Activated effector memory CD4-positive, alpha-beta T cell treated with anti-CD3 and anti-CD28 coated beads, Interleukin-2, amount 50 U/mL, for 16 hours (primary cell): ENCODE results near the gene SYT1.

Source experiments
- DNase-seq: peaks from one replicate; pipeline ENCODE4 v3.0.0-alpha.2; 2020

Gene SYT1

GRCh38 chr12:79236920-79237319 lies 372.3 kb downstream of the SYT1 start:
- no peak for DNase-seq

DNA sequence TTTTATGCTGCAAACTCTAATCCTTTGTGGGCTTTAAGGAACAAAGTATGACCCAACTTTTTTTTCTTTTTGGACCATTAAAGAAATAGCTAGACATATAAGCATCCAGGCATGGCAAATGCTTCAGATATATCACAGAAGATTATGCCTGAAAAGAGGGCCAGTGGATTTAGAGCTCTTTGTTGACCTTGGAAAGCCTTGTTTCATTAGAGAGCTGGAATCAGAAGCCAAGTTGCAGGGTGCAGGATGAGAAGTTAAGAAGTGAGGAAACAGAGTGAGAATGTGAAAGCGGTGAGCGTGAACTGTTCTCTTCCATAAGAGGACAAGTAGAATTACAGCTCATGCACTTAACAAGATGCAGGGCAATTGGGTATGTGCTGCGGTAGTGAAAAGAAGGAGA lies 373.7 kb downstream of the SYT1 start:
- DNase-seq = no peak

- DNase-seq = no peak
Observed at GRCh38 chr12:79247494-79247893, 382.9 kb downstream of the SYT1 start.

GRCh38 chr12:79250186-79250585 lies 385.6 kb downstream of the SYT1 start:
- no peak for DNase-seq

- no peak for DNase-seq
Observed at GRCh38 chr12:79250960-79251755, 386.6 kb downstream of the SYT1 start.

DNA sequence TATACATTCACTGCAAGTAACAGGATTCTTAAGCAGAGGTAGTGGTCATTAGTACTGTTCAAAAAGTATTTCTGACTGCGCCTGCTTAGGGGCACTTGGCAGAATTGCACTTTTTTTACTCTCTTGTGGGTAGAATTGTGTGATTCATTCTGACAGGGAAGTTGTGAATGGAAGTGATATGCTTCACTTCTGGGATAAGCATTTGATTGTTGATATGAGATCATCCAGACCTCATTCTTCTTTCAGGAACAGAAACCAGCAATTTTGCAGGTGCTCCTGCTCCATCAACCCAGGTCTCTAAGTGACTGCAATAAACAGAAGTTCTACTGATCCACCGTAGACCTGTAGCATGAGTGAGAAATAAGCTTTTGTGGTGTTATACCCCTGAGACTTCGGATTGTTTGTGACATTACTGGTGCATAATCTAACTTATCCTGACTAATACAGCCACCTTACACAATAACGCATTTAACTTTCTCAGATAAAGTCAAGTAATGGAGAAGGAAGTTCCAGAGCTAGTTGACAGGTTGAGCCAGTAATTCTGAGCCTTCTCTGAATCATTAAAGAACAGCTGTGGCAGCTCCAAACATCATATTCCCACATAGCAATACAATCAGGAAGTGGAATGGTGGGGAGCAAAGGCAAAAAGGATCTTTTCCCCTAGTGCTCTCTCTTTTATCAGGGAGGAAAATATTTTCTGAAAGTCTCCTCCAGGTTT lies 387.9 kb downstream of the SYT1 start:
- no peak for DNase-seq

DNA sequence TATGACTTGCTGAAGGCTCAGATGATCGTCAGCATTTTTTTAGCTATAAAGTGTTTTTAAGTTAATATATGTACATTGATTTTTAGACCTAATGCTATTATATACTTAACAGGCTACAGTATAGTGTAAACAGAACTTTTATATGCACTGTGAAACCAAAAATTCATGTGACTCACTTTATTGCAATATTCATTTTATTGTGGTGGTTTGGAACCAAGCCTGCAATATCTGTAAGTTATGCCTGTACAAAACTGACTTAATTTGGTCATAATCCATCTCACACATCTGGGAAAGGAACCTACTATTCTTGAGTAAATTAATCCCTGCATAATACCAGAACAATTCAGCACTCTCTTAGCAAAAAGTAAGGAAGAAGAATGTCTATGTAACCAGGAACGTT lies 390.7 kb downstream of the SYT1 start:
- DNase-seq = no peak

- DNase-seq = no peak
Observed at GRCh38 chr12:79260923-79261322, 396.3 kb downstream of the SYT1 start.

- DNase-seq = no peak
Observed at GRCh38 chr12:79262938-79263337, 398.4 kb downstream of the SYT1 start.

DNA sequence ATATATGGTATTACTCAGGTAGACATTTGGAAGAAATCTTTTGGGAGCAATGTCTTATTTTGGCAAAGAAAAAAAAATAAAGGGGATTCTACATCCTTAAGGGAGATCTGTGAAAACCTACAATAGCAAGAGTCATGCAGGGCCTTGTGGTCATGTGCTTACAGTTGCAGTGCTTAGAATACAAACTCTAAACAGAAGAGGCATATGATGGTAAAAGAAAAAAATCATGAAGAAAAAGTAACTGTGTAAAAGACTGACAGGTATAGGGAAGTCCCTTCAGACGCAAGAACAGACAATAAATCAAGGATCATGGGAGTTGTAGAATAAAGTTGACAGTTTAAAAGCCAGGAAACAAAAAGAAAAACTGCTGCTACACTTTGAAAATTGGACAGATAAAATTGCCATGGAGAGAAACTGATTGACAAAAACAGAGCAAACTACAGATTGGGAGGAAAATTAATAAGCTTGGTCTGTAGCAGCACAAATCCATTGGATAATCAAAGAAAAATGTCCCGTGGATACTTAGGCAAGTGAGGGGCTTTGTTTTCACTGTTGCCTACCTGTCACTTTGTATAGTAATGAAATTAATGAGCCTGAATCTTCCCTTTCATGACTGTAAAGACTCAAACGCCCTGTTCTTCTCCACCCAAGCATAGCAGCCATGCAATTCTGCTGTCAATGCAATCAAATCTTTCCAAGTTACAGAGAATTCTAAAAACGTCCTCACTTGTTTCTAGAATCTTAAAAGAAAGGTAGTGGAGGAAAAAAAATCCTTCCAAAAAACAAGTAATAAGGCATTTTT lies 402.0 kb downstream of the SYT1 start:
- no peak for DNase-seq

- DNase-seq = no peak
Observed at GRCh38 chr12:79267580-79267979, 403.0 kb downstream of the SYT1 start.

GRCh38 chr12:79274501-79275064 lies 410.0 kb downstream of the SYT1 start:
- DNase-seq = no peak

GRCh38 chr12:79275631-79276030 lies 411.1 kb downstream of the SYT1 start:
- DNase-seq = no peak

DNA sequence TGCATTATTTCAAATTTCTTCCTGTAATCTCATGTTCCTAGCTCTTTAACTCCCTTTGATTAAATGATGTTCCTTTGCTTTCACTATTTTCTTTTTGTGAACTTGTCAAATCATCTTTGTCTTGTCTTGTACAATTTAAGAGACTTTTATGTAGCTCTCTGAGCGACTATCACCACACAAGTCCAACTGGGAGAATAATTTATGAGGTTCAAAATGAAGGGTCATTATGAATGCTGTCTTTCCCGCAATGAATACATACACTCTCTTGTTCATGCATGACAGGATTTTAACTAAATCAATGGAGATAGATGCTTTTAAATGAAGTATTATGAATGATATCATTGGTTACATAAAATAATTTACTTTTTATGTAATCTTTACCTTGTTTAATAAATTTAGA lies 418.8 kb downstream of the SYT1 start:
- no peak for DNase-seq

- DNase-seq = no peak
Observed at GRCh38 chr12:79288911-79289310, 424.3 kb downstream of the SYT1 start.

- DNase-seq = no peak
Observed at GRCh38 chr12:79291711-79292110, 427.1 kb downstream of the SYT1 start.

- no peak for DNase-seq
Observed at GRCh38 chr12:79294590-79294989, 430.0 kb downstream of the SYT1 start.

- DNase-seq = no peak
Observed at GRCh38 chr12:79295572-79295971, 431.0 kb downstream of the SYT1 start.

DNA sequence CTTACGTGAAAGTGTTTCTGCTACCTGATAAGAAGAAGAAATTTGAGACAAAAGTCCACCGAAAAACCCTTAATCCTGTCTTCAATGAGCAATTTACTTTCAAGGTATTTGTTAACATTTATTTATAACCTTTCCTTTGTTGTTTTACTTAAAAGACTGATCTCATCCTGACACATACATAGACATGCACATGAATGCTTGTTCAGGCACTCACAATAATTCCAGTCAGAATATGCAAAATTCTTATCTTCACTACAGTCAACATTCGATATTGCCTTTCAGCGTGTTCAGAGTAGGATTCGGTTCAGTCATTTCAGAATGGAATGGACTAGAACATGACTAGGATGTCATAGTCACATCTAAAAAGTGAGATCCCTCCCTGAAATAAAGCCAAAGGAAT lies 431.6 kb downstream of the SYT1 start:
- no peak for DNase-seq

GRCh38 chr12:79296871-79297270 lies 432.3 kb downstream of the SYT1 start:
- no peak for DNase-seq

- DNase-seq = no peak
Observed at GRCh38 chr12:79298506-79298905, 433.9 kb downstream of the SYT1 start.

GRCh38 chr12:79299447-79300198 lies 435.0 kb downstream of the SYT1 start:
- DNase-seq = no peak

- DNase-seq = no peak
Observed at GRCh38 chr12:79300199-79300568, 435.6 kb downstream of the SYT1 start.
